Right cardiac atrium (tissue), 5 donors: Measurements from ENCODE around the gene GATM. TPM values are rescaled to one million over a fixed set of nuclear protein-coding genes. Genes with fewer than 3 reads are reported as not detected.
"Not testable (repeated sequence)": the region's sequence is repeated elsewhere in the genome, so short reads cannot be mapped to it uniquely, and the experiment has no call there.

ENCODE experiments used
- ATAC-seq, 2 donors: fragments of 200-7000 bp; cut with Tn5 transposase; one replicate each; pipeline versions ENCODE4 v1.8.0 to v1.9.1; 2020; ENCODE audit warnings: moderate library complexity in 2 of 2, mild to moderate bottlenecking in 1 of 2
- DNase-seq, 3 donors: peaks; one replicate each; pipeline ENCODE4 v3.0.0-alpha.2; 2020
- H3K27ac ChIP-seq: one replicate; pipeline ENCODE4 v1.5.1; 2013; ENCODE audit warnings: mild to moderate bottlenecking, low read length, control low read depth, moderate library complexity
- H3K27me3 ChIP-seq: one replicate; pipeline ENCODE4 v1.6.1; 2013; ENCODE audit not compliant: control insufficient read depth, insufficient read depth
- H3K4me1 ChIP-seq: one replicate; pipeline ENCODE4 v1.6.1; 2013; ENCODE audit warnings: low read length; ENCODE audit not compliant: control insufficient read depth, insufficient read depth
- H3K4me3 ChIP-seq: one replicate; pipeline ENCODE4 v1.5.1; 2013; ENCODE audit warnings: low read length, control low read depth
- H3K9me3 ChIP-seq: one replicate; pipeline ENCODE4 v1.6.1; 2013; ENCODE audit warnings: low read length; ENCODE audit not compliant: control insufficient read depth
- WGBS: extraction: QIAGEN DNeasy Blood & Tissue Kit; methylation state at CpG from one replicate; pipeline ENCODE4 v1.1.7; 2013; 5-methylcytosine and 5-hydroxymethylcytosine counted together
- intact Hi-C, 4 donors: fragments of 100-400 bp; cut with DNase I; formaldehyde crosslinking; loops; one replicate each; pipeline versions ENCODE4 v1.11.0 to v1.14.0; 2022 to 2023
- polyA plus RNA-seq: library from polyadenylated mRNA; stranded (reverse); fragments of 200-250 nt; gene quantifications from one replicate; pipeline ENCODE4 v1.2.3, GENCODE V29; 2013
- total RNA-seq, 4 donors: library from RNA; stranded (reverse); fragmentation: NEBNext Ultra II Directional; extraction: Animal tissue kit (Norgen Biotek cat#: 25700); gene quantifications; one replicate each; pipeline ENCODE4 v1.2.1, GENCODE V29; 2021
- donor health status: healthy with polysubstance abuse.
- donor health status: DM: no; HTN: yes; CAD: no.
- donor health status: DM: no; HTN: no; CAD: no.
- donor health status: DM: no; HTN: yes; CAD: no; lungs with severe emphysema.
- donor health status: DM: yes; HTN: yes; CAD: no.

GATM gene
- total and polyA plus RNA-seq, 5 donors = 12.9 to 33.8 (median 29.6) TPM

- Histone ChIP-seq H3K4me1 (no peaks in the 10 kb centered on the region), H3K27ac (no peak overlapping the region), H3K27me3 (no peaks in the 10 kb centered on the region), H3K9me3 (no peaks in the 10 kb centered on the region), H3K4me3 (no peak overlapping the region)
- DNase-seq (no peak), ATAC-seq (peak in 1 of 2 donors; percentile 38)
- WGBS = 52% methylated on average over 4 of the region's 4 CpGs
- intact Hi-C loops = no loop called here
Measured at GRCh38 chr15:45331972-45332371, 46.4 kb downstream of the GATM start.

- ATAC-seq (no peak), DNase-seq (no peak)
- Histone ChIP-seq H3K4me3 (no peak overlapping the region), H3K4me1 (no peaks in the 10 kb centered on the region), H3K9me3 (no peaks in the 10 kb centered on the region), H3K27ac (no peak overlapping the region), H3K27me3 (no peaks in the 10 kb centered on the region)
- intact Hi-C loops = no loop called here
- 80% methylated on average over 2 of the region's 2 CpGs for WGBS
Measured at GRCh38 chr15:45328663-45329062, 49.7 kb downstream of the GATM start.

GRCh38 chr15:45326741-45327140 is 51.6 kb downstream of the GATM start:
- Histone ChIP-seq H3K4me3 (no peak overlapping the region), H3K27ac (no peak overlapping the region), H3K27me3 (no peaks in the 10 kb centered on the region), H3K9me3 (no peaks in the 10 kb centered on the region), H3K4me1 (no peaks in the 10 kb centered on the region)
- intact Hi-C loops = no loop called here
- DNase-seq = no peak
- ATAC-seq = no peak
- 66% methylated on average over 7 of the region's 7 CpGs for WGBS

GRCh38 chr15:45326280-45326679 is 52.1 kb downstream of the GATM start:
- 83% methylated on average over 5 of the region's 5 CpGs for WGBS
- ATAC-seq (no peak), DNase-seq (no peak)
- H3K27me3 ChIP-seq = no peaks in the 10 kb centered on the region
- H3K4me1 ChIP-seq = no peaks in the 10 kb centered on the region
- intact Hi-C loops = no loop called here
- H3K4me3 ChIP-seq = no peak overlapping the region
- no peaks in the 10 kb centered on the region for H3K9me3 ChIP-seq
- no peak overlapping the region for H3K27ac ChIP-seq

GRCh38 chr15:45320581-45321205 is 57.7 kb downstream of the GATM start:
- no peak for DNase-seq
- intact Hi-C loops = no loop called here
- H3K27me3 ChIP-seq = no peaks in the 10 kb centered on the region
- H3K9me3 ChIP-seq = no peaks in the 10 kb centered on the region
- no peak for ATAC-seq
- H3K27ac ChIP-seq = no peak overlapping the region
- no peaks in the 10 kb centered on the region for H3K4me1 ChIP-seq
- no peak overlapping the region for H3K4me3 ChIP-seq
- WGBS = 86% methylated on average over 3 of the region's 3 CpGs

GRCh38 chr15:45319472-45320214 is 58.7 kb downstream of the GATM start:
- intact Hi-C loops = no loop called here
- H3K27ac ChIP-seq = no peak overlapping the region
- 84% methylated on average over 7 of the region's 7 CpGs for WGBS
- H3K4me3 ChIP-seq = no peak overlapping the region
- DNase-seq = no peak
- H3K4me1 ChIP-seq = no peaks in the 10 kb centered on the region
- no peaks in the 10 kb centered on the region for H3K9me3 ChIP-seq
- no peak for ATAC-seq
- no peaks in the 10 kb centered on the region for H3K27me3 ChIP-seq

- Histone ChIP-seq H3K9me3 (no peaks in the 10 kb centered on the region), H3K27me3 (no peaks in the 10 kb centered on the region), H3K4me3 (no peak overlapping the region), H3K27ac (no peak overlapping the region), H3K4me1 (no peaks in the 10 kb centered on the region)
- DNase-seq (no peak), ATAC-seq (no peak)
- WGBS = 70% methylated on average over 13 of the region's 13 CpGs
- intact Hi-C loops = no loop called here
Measured at GRCh38 chr15:45314960-45315359, 63.4 kb downstream of the GATM start.

- ATAC-seq, H3K4me3 ChIP-seq, H3K27ac ChIP-seq, H3K27me3 ChIP-seq, H3K4me1 ChIP-seq, intact Hi-C loops, H3K9me3 ChIP-seq: not testable (repeated sequence)
- WGBS = 94% methylated on average over 31 of the region's 31 CpGs
- DNase-seq = peak in 2 of 3 donors; percentile 35 to 54
Measured at GRCh38 chr15:45314117-45314516, 64.2 kb downstream of the GATM start.

Other genes starting within 250 kb of the GATM start
- 1 to 10 TPM in 3 of 4 donors, under 1 TPM in 1; 0.72 to 2.1 (median 1.7) TPM for gene DUOXA1, start 248.7 kb downstream of the GATM start, total RNA-seq
- 1.2 TPM for gene DUOXA1, start 248.7 kb downstream of the GATM start, polyA plus RNA-seq
- gene DUOX1, start 248.6 kb downstream of the GATM start, total RNA-seq = 1 to 10 TPM; 1.9 to 6.1 (median 3.6) TPM
- gene DUOX1, start 248.6 kb downstream of the GATM start, polyA plus RNA-seq = 2.0 TPM
- 10 to 100 TPM in 2 of 4 donors, 1 to 10 TPM in 2; 8.1 to 13.2 (median 10.6) TPM for gene SHF, start 190.6 kb downstream of the GATM start, total RNA-seq
- gene SHF, start 190.6 kb downstream of the GATM start, polyA plus RNA-seq = 8.8 TPM
- gene SLC28A2, start 126.3 kb downstream of the GATM start, total RNA-seq = not detected
- gene SLC28A2, start 126.3 kb downstream of the GATM start, polyA plus RNA-seq = not detected
- 1 to 10 TPM; 4.6 to 5.6 (median 5.3) TPM for gene SLC30A4, start 144.2 kb upstream of the GATM start, total RNA-seq
- gene SLC30A4, start 144.2 kb upstream of the GATM start, polyA plus RNA-seq = 2.7 TPM
- gene BLOC1S6, start 208.8 kb upstream of the GATM start, total RNA-seq = 10 to 100 TPM; 33.5 to 37.8 (median 35.4) TPM
- gene BLOC1S6, start 208.8 kb upstream of the GATM start, polyA plus RNA-seq = 18.5 TPM